Calu3 (cell line): ENCODE results near the gene STOM. TPM values are rescaled to one million over a fixed set of nuclear protein-coding genes. Genes with fewer than 3 reads are reported as not detected.

Experiments used
- BruUV-seq: library from RNA; stranded (reverse); fragments of 400-500 nt; replicated peaks from 2 replicates; lab custom pipeline; 2021; lab: Mats Ljungman, UMichigan
- CTCF ChIA-PET: fragments of 300-600 bp; sonication (Branson Sonifier 250); formaldehyde crosslinking; loops from one replicate; lab custom pipeline; 2022; ENCODE audit warnings: antibody characterized with exemption; lab: Charles Lee
- DNase-seq: peaks from one replicate; pipeline ENCODE4 v3.0.0; 2022
- H3K27ac Mint-ChIP-seq: one replicate; pipeline ENCODE4 v1.8.0; 2022; ENCODE audit warnings: mixed read lengths; ENCODE audit not compliant: unreplicated experiment
- H3K27me3 Mint-ChIP-seq: one replicate; pipeline ENCODE4 v1.8.0; 2022; ENCODE audit warnings: mixed read lengths; ENCODE audit not compliant: unreplicated experiment
- H3K36me3 Mint-ChIP-seq: one replicate; pipeline ENCODE4 v1.8.0; 2022; ENCODE audit warnings: mild to moderate bottlenecking, moderate library complexity, mixed read lengths; ENCODE audit not compliant: insufficient read depth, unreplicated experiment
- H3K4me1 Mint-ChIP-seq: one replicate; pipeline ENCODE4 v1.8.0; 2022; ENCODE audit warnings: mild to moderate bottlenecking, low read depth, mixed read lengths; ENCODE audit not compliant: unreplicated experiment
- H3K4me3 Mint-ChIP-seq: one replicate; pipeline ENCODE4 v1.8.0; 2022; ENCODE audit warnings: mild to moderate bottlenecking, low read depth, moderate library complexity, mixed read lengths; ENCODE audit not compliant: unreplicated experiment
- H3K9me3 Mint-ChIP-seq: one replicate; pipeline ENCODE4 v1.8.0; 2022; ENCODE audit warnings: low read depth, mixed read lengths; ENCODE audit not compliant: unreplicated experiment
- CTCF ChIP-seq: fragments of 200-600 bp; IDR thresholded peaks from one replicate; pipeline ENCODE4 v1.8.0; 2022; ENCODE audit warnings: antibody characterized with exemption; ENCODE audit not compliant: unreplicated experiment
- intact Hi-C: fragments of 100-400 bp; cut with micrococcal nuclease; formaldehyde crosslinking; loops from one replicate; pipeline ENCODE4 v1.10.0; 2022; ENCODE audit not compliant: unreplicated experiment
- total RNA-seq: library from RNA; stranded (reverse); gene quantifications from 2 replicates; pipeline ENCODE4 v1.2.3, GENCODE V29; 2022

Gene STOM
- total RNA-seq, 1 experiment from 2014 or later = 25.5 TPM

- H3K27ac Mint-ChIP-seq = no peak overlapping the region
- intact Hi-C loops = no loop called here
- no peak for TF ChIP-seq CTCF
- no peak for DNase-seq
- H3K4me1 Mint-ChIP-seq = peaks cover 34% of the 10 kb centered on the region
- no peaks in the 10 kb centered on the region for H3K9me3 Mint-ChIP-seq
- H3K4me3 Mint-ChIP-seq = peak overlapping the region; percentile 73
- H3K36me3 Mint-ChIP-seq = peaks cover 20% of the 10 kb centered on the region
- BruUV-seq = no TSS peak
- CTCF ChIA-PET = interaction anchor here (0.6 to 1.0 kb wide), 2 partner anchors 18 to 298 kb away, joined by 3 to 8 read pairs; no protein-coding TSS in a partner anchor
- H3K27me3 Mint-ChIP-seq = no peaks in the 10 kb centered on the region
Observed at GRCh38 chr9:121368745-121369144, 1.3 kb downstream of the STOM start.

DNA sequence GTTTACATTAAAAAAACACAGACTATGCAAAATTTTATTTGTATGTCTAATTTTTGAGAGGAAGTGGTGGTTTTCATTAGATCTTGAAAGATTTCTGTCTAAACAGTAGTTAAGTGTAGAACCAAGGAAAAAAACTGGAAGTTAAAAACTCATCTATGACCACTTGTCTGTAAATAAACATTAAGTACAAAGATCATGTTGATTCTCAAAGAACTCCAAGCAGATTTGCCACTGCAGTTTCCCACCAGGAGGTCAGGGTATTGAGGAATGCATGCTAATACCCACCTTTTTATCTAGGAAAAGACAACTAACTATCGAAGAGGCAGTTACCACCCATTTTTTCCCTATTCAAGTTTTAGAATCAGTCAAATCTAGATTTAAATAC lies 1.9 kb downstream of the STOM start:
- H3K27ac Mint-ChIP-seq = no peak overlapping the region
- peaks cover 32% of the 10 kb centered on the region for H3K4me1 Mint-ChIP-seq
- intact Hi-C loops = no loop called here
- H3K27me3 Mint-ChIP-seq = no peaks in the 10 kb centered on the region
- DNase-seq = no peak
- TF ChIP-seq CTCF = no peak
- BruUV-seq = TSS peak; percentile 26
- CTCF ChIA-PET = no interaction called here
- H3K36me3 Mint-ChIP-seq = peaks cover 20% of the 10 kb centered on the region
- no peak overlapping the region for H3K4me3 Mint-ChIP-seq
- H3K9me3 Mint-ChIP-seq = no peaks in the 10 kb centered on the region

GRCh38 chr9:121367306-121368137 lies 2.5 kb downstream of the STOM start:
- CTCF ChIA-PET = no interaction called here
- intact Hi-C loops = no loop called here
- Mint-ChIP-seq H3K4me1 (peaks cover 26% of the 10 kb centered on the region), H3K27ac (no peak overlapping the region), H3K4me3 (no peak overlapping the region), H3K36me3 (peaks cover 20% of the 10 kb centered on the region), H3K27me3 (no peaks in the 10 kb centered on the region), H3K9me3 (no peaks in the 10 kb centered on the region)
- no TSS peak for BruUV-seq
- TF ChIP-seq CTCF = no peak
- no peak for DNase-seq

- intact Hi-C loops = no loop called here
- Mint-ChIP-seq H3K4me3 (no peak overlapping the region), H3K27ac (no peak overlapping the region), H3K4me1 (peaks cover 18% of the 10 kb centered on the region), H3K27me3 (no peaks in the 10 kb centered on the region), H3K9me3 (no peaks in the 10 kb centered on the region), H3K36me3 (peaks cover 20% of the 10 kb centered on the region)
- no TSS peak for BruUV-seq
- CTCF ChIA-PET = no interaction called here
- TF ChIP-seq CTCF = no peak
- DNase-seq = no peak
Observed at GRCh38 chr9:121366611-121367192, 3.3 kb downstream of the STOM start.
